Esophagus muscularis mucosa (tissue), 4 donors: ENCODE measurements around the gene MESP1. TPM values are rescaled to one million over a fixed set of nuclear protein-coding genes. Genes with fewer than 3 reads are reported as not detected.
A peak's percentile ranks its signal among the peaks of the same experiment; 100 is the strongest.

ENCODE experiments used
- DNase-seq: peaks from one replicate; pipeline ENCODE4 v3.0.0-alpha.2; 2017; ENCODE audit errors: extremely low spot score
- H3K27ac ChIP-seq, 4 donors: fragments of 200-600 bp; sonication (generic); replicated peaks in 1 of 4; 1 replicate in 3 of 4; 2 replicates in 1 of 4; pipeline ENCODE4 v1.5.1; 2016 to 2019; ENCODE audit warnings: mild to moderate bottlenecking in 1 of 4
- H3K27me3 ChIP-seq, 4 donors: fragments of 200-600 bp; sonication (generic); one replicate each; pipeline versions ENCODE4 v1.5.1 to v1.6.0; 2016 to 2019
- H3K36me3 ChIP-seq, 4 donors: fragments of 200-600 bp; sonication (generic); one replicate each; pipeline ENCODE4 v1.5.1; 2016 to 2019
- H3K4me1 ChIP-seq, 4 donors: fragments of 200-600 bp; sonication (generic); one replicate each; pipeline ENCODE4 v1.5.1; 2016 to 2019
- H3K4me3 ChIP-seq, 4 donors: fragments of 200-600 bp; sonication (generic); 1 replicate in 2 of 4; 2 replicates in 2 of 4; pipeline ENCODE4 v1.5.1; 2016 to 2019; ENCODE audit warnings: mild to moderate bottlenecking in 4 of 4, moderate library complexity in 1 of 4
- H3K9me3 ChIP-seq, 4 donors: fragments of 200-600 bp; sonication (generic); 1 replicate in 3 of 4; 2 replicates in 1 of 4; pipeline ENCODE4 v1.5.1; 2016 to 2019
- CTCF ChIP-seq, 3 experiments: fragments of 200-600 bp in 2 of 3; fragments of 450-650 bp in 1 of 3; sonication (generic) in 2 of 3; IDR thresholded peaks; one replicate each; pipeline ENCODE4 v1.5.1; 2017 to 2019; ENCODE audit warnings: antibody characterized with exemption in 3 of 3, mild to moderate bottlenecking in 2 of 3, moderate library complexity in 1 of 3
- EP300 ChIP-seq: sonication (generic); formaldehyde crosslinking; IDR thresholded peaks from one replicate; pipeline ENCODE4 v1.6.1; 2017; ENCODE audit warnings: antibody characterized with exemption
- POLR2A ChIP-seq: fragments of 450-650 bp; IDR thresholded peaks from one replicate; pipeline ENCODE4 v1.6.1; 2017; ENCODE audit warnings: antibody characterized with exemption, moderate library complexity, mild to moderate bottlenecking, low read depth
- POLR2AphosphoS5 ChIP-seq, 2 donors: sonication (generic); formaldehyde crosslinking; IDR thresholded peaks; one replicate each; pipeline ENCODE4 v1.6.1; 2017; ENCODE audit warnings: antibody characterized with exemption in 2 of 2
- WGBS: methylation state at CpG from one replicate; pipeline ENCODE4 v1.1.5; 2018; 5-methylcytosine and 5-hydroxymethylcytosine counted together
- intact Hi-C: fragments of 100-400 bp; cut with DNase I; formaldehyde crosslinking; loops from one replicate; pipeline ENCODE4 v1.15.1; 2023
- total RNA-seq, 4 donors: library from RNA; depleted of rRNA; stranded (reverse); fragments of >200 nt; gene quantifications; one replicate each; pipeline versions ENCODE4 v1.1.0 to v1.2.1, GENCODE V29; 2016

Gene MESP1
- total RNA-seq, 4 donors from 2014 or later, result 0.50 to 2.8 (median 1.7) TPM

- intact Hi-C loops, result loop anchor here (2.0 kb wide), 1 partner anchor 113 kb away; no protein-coding TSS in a partner anchor
- H3K4me1 ChIP-seq, result peaks cover 0 to 9% (median 4%) of the 10 kb centered on the region in 4 donors
- no peak overlapping the region for H3K27ac ChIP-seq
- WGBS, result 85% methylated on average over 5 of the region's 5 CpGs
- no peaks in the 10 kb centered on the region for H3K36me3 ChIP-seq
- no peak for DNase-seq
- TF ChIP-seq EP300, result no peak
- TF ChIP-seq CTCF (IDR thresholded peaks at IDR 0.05), result no peak
- TF ChIP-seq POLR2AphosphoS5 (IDR thresholded peaks at IDR 0.05), result no peak
- no peak for TF ChIP-seq POLR2A
- no peaks in the 10 kb centered on the region for H3K27me3 ChIP-seq
- no peaks in the 10 kb centered on the region for H3K9me3 ChIP-seq
- no peak overlapping the region for H3K4me3 ChIP-seq
These were observed 10.9 kb upstream of the MESP1 start for GRCh38 chr15:89761929-89762328.

DNA sequence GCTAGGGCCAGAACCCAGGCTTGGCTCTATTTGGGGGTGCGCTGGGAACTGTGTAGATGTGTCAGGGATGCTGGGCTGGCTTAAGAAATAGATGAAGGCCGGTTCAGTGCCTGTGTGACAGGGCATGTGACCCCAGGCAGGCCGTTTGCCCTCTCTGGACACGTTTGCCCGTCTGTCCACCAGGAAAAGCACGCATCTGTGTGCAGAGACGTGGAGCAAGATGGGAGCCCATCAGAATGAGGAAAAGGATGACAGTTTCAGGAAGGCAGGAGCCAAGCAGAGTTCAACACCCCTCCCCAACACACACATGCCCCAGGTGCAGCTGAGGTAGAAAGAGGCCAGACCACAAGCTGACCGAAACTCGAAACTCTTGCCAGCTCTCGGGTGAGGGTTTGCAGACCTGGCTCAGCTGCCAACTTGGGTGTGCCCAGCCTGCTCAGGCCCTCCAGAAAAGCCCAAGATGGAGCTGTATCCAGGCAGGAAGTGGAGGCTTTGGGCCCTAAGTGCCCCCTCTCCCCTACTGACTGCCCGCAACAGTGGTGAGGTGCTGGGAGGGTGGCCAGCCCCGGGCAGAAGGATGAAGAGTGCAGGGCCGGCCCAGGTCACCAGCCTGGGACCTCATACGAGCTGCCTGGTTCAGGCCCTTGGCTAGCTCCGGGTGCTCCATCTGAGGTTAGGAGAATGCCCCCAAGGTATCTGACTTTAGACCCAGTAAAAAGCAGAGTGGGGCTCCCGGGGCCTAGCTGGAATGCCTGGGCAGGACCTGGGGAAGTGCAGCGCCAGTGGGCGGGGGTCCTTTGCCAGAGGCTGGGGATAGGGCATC is 10.2 kb upstream of the MESP1 start:
- Histone ChIP-seq H3K4me1 (peaks cover 0 to 9% (median 4%) of the 10 kb centered on the region in 4 donors), H3K27me3 (no peaks in the 10 kb centered on the region), H3K9me3 (no peaks in the 10 kb centered on the region), H3K27ac (no peak overlapping the region), H3K36me3 (no peaks in the 10 kb centered on the region), H3K4me3 (no peak overlapping the region)
- no peak for DNase-seq
- intact Hi-C loops, result loop anchor here (2.0 kb wide), 1 partner anchor 114 kb away; no protein-coding TSS in a partner anchor
- TF ChIP-seq POLR2A, result no peak
- TF ChIP-seq CTCF (IDR thresholded peaks at IDR 0.05), result no peak
- TF ChIP-seq EP300, result no peak
- no peak for TF ChIP-seq POLR2AphosphoS5 (IDR thresholded peaks at IDR 0.05)
- WGBS, result 70% methylated on average over 12 of the region's 18 CpGs

DNA sequence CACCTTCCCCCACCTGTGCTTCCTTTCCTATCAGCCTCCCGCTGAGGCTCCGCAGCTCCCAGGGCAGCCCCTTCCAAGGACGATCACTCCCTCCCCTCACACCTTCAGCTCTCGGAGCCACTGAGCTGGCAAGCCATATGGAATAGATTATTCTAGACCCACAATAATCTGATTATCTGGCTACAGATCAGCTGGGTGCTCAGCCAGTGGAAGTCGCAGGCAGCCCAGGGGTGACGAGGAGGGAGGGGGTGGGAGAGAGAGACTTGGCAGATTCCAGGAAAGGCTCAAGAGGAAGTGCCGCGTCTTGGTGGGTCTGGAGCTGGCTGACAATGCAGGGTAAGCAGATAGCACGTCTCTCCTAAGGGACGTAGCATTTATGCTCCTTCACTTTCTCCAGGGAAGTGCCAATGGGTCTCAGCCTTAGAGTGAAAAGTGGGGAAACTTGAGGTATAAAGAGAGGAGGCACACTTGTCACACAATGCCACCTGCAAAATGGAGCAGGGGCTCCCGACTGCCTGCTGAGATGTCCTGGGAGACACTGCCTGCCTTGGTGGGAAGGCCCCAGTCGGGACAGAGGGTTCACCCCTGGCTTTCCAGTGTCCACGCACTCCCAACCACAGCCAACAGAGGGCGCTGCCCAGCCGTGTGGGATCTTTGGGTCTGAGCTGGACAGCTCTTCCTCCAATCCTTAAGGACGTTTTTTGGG is 9.4 kb upstream of the MESP1 start:
- WGBS, result 45% methylated on average over 12 of the region's 16 CpGs
- Histone ChIP-seq H3K27ac (no peak overlapping the region), H3K4me3 (no peak overlapping the region), H3K27me3 (no peaks in the 10 kb centered on the region), H3K9me3 (no peaks in the 10 kb centered on the region), H3K36me3 (no peaks in the 10 kb centered on the region), H3K4me1 (peaks cover 0 to 9% (median 4%) of the 10 kb centered on the region in 4 donors)
- DNase-seq, result peak; percentile 95
- intact Hi-C loops, result loop anchor here (2.0 kb wide), 1 partner anchor 114 kb away; no protein-coding TSS in a partner anchor
- TF ChIP-seq EP300, result no peak
- TF ChIP-seq CTCF (IDR thresholded peaks at IDR 0.05), result peak; percentile 90 to 98 (median 91)

DNA sequence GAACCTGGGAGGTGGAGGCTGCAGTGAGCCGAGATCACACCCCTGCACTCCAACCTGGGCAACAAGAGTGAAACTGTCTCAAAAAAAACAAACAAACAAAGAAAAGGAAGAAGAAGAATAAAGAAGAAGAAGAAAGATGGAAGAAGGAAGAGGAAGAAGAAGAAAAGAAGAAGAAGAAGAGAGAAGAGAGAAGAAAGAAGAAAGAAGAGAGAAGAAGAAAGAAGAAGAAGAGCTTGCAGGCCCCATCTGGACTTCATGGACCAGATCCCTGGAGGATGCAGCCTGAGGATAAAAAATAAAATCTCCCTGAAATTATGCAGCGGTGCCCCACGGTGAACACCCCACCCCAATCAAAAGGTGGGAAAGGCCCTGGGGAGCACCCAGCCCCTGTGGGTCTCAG is 8.8 kb upstream of the MESP1 start:
- H3K4me1 ChIP-seq, result peaks cover 0 to 9% (median 4%) of the 10 kb centered on the region in 4 donors
- no peak overlapping the region for H3K27ac ChIP-seq
- 89% methylated on average over 3 of the region's 3 CpGs for WGBS
- H3K36me3 ChIP-seq, result no peaks in the 10 kb centered on the region
- no peak for DNase-seq
- no peak for TF ChIP-seq CTCF (IDR thresholded peaks at IDR 0.05)
- TF ChIP-seq POLR2A, result no peak
- TF ChIP-seq EP300, result no peak
- no peak for TF ChIP-seq POLR2AphosphoS5 (IDR thresholded peaks at IDR 0.05)
- intact Hi-C loops, result loop anchor here (2.0 kb wide), 1 partner anchor 115 kb away; no protein-coding TSS in a partner anchor
- H3K27me3 ChIP-seq, result no peaks in the 10 kb centered on the region
- H3K4me3 ChIP-seq, result no peak overlapping the region
- no peaks in the 10 kb centered on the region for H3K9me3 ChIP-seq
